Breast epithelium (tissue), 3 donors: ENCODE data around the gene TRIO.

Experiments
- POLR2A ChIP-seq: fragments of 450-650 bp; IDR thresholded peaks from one replicate; pipeline ENCODE4 v1.6.1; 2016; ENCODE audit warnings: antibody characterized with exemption, mild to moderate bottlenecking, moderate library complexity
- TF ChIP-seq, protein P1 (sequence below), 3 donors: fragments of 450-650 bp; IDR thresholded peaks; one replicate each; pipeline ENCODE4 v1.5.1; 2016 to 2017; ENCODE audit warnings: antibody characterized with exemption in 3 of 3, mild to moderate bottlenecking in 3 of 3, moderate library complexity in 3 of 3

DNA sequence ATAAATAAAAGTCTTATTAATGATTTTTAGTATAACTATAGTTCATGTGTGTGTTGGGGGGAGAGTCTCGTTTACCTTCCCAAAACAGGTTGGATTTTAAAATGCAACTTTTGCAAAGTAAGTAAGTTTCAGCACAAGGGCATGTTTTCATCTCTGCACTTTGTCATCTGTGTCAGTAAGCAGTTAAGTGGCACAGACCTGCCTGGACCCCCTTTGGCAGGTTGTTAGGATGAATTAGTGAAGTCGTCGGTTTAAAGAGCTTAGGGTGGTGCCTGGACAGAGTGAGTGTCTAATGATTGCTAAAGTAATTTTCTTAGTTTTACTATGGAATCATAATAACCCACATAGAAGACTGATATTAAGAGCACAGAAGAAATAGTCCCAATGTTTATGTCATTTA lies 74.9 kb downstream of the TRIO start:
- no peak for TF ChIP-seq POLR2A
- TF ChIP-seq, protein P1, sequence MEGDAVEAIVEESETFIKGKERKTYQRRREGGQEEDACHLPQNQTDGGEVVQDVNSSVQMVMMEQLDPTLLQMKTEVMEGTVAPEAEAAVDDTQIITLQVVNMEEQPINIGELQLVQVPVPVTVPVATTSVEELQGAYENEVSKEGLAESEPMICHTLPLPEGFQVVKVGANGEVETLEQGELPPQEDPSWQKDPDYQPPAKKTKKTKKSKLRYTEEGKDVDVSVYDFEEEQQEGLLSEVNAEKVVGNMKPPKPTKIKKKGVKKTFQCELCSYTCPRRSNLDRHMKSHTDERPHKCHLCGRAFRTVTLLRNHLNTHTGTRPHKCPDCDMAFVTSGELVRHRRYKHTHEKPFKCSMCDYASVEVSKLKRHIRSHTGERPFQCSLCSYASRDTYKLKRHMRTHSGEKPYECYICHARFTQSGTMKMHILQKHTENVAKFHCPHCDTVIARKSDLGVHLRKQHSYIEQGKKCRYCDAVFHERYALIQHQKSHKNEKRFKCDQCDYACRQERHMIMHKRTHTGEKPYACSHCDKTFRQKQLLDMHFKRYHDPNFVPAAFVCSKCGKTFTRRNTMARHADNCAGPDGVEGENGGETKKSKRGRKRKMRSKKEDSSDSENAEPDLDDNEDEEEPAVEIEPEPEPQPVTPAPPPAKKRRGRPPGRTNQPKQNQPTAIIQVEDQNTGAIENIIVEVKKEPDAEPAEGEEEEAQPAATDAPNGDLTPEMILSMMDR (IDR thresholded peaks at IDR 0.05) = no peak
